ENCODE data around the gene GLI3. TPM values are rescaled to one million over a fixed set of nuclear protein-coding genes. Genes with fewer than 3 reads are reported as not detected.

GLI3 gene
- total and polyA plus RNA-seq, 2 of the 4 experiments (the other 2 are of a cell fraction), result 1.3 to 3.9 TPM

DNA sequence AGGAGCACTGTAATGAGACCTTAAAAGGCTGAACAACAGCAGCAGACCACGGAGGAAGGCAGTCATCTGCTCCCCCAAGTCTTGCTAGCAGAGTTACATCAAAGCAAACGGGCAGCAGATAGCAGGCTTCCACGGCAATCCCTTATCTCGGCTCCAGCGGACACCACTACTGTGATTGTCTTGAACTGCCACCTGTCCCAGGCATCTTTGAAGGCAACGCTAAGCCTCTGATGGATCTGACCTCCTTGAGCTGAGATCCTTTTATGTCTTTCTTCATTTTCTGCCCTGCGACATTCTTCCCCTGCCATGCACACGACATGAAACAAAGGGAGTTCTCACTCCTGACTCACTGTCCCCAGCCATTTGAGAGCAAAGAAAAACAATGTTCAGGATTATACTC lies 111.7 kb downstream of the GLI3 start:
- dilution Hi-C loops (cut with HindIII; ENCODE audit: low sequenced_read_pairs, unreplicated experiment) (no loop called here), in situ Hi-C loops (cut with MboI; ENCODE audit: low sequenced_read_pairs) (no loop called here), intact Hi-C loops (cut with micrococcal nuclease) (no loop called here)
- Histone ChIP-seq H3K4me2 (ENCODE audit: low read depth, low read length) (no peak overlapping the region), H2BK20ac (ENCODE audit: low read depth, low read length) (no peak overlapping the region), H3K4ac (ENCODE audit: low read depth, low read length) (no peak overlapping the region), H3K14ac (replicated peaks; ENCODE audit: low read depth, low read length) (no peak overlapping the region), H4K5ac (ENCODE audit: low read depth, low read length) (no peak overlapping the region), H3K36me3 (ENCODE audit: control insufficient read depth, insufficient read depth, low read length) (peaks cover 2% of the 10 kb centered on the region; the same call in 1 of the 2 replicates), H2BK120ac (ENCODE audit: low read depth, low read length) (no peak overlapping the region), H3K56ac (ENCODE audit: extremely low read depth, insufficient read depth, low read length) (no peak overlapping the region), H3K9me3 (ENCODE audit: control insufficient read depth, insufficient read depth, low read length) (no peaks in the 10 kb centered on the region), H3K4me1 (ENCODE audit: control insufficient read depth, insufficient read depth, low read length) (no peaks in the 10 kb centered on the region), H2BK5ac (ENCODE audit: low read depth, low read length, poor library complexity, severe bottlenecking) (no peak overlapping the region), H3K23ac (ENCODE audit: low read depth, low read length) (no peak overlapping the region; the same call in 1 of the 2 replicates), H2BK15ac (ENCODE audit: low read depth, low read length) (no peak overlapping the region), H3K27ac (ENCODE audit: insufficient read depth, low read length) (no peak overlapping the region), H2AFZ (replicated peaks; ENCODE audit: low read length, poor library complexity) (no peak overlapping the region), H2AK5ac (ENCODE audit: low read depth, low read length) (no peak overlapping the region), H4K8ac (ENCODE audit: low read depth in 2 of 2, low read length in 2 of 2) (no peak overlapping the region), H4K91ac (ENCODE audit: insufficient read depth, low read depth, low read length) (no peak overlapping the region), H3K79me1 (ENCODE audit: low read depth in 1 of 2, low read length in 2 of 2) (peaks cover 4 to 10% of the 10 kb centered on the region in 2 experiments; a peak in 3 of 4 replicates), H3K9me1 (ENCODE audit: insufficient read depth, low read length) (no peaks in the 10 kb centered on the region), H3K9ac (ENCODE audit: low read depth, low read length) (no peak overlapping the region), H4K20me1 (ENCODE audit: insufficient read depth, low read length) (peaks cover 3% of the 10 kb centered on the region; the same call in 1 of the 2 replicates), H3K27me3 (ENCODE audit: control insufficient read depth, insufficient read depth, low read length) (no peaks in the 10 kb centered on the region), H3K4me3 (ENCODE audit: insufficient read depth, low read depth, low read length) (no peak overlapping the region), H2AK9ac (replicated peaks; ENCODE audit: low read depth, low read length, poor library complexity) (no peak overlapping the region), H3K18ac (ENCODE audit: low read depth, low read length) (no peak overlapping the region)
- no TSS peak for BruUV-seq (replicated peaks)
- TF ChIP-seq RAD21 (IDR thresholded peaks at IDR 0.05; ENCODE audit: low read length) (no peak), CHD1 (IDR thresholded peaks at IDR 0.05; ENCODE audit: low read depth, low read length) (no peak), BHLHE40 (IDR thresholded peaks at IDR 0.05; ENCODE audit: low read depth, low read length) (no peak), CEBPB (IDR thresholded peaks at IDR 0.05; ENCODE audit: low read depth, low read length) (no peak), RFX5 (IDR thresholded peaks at IDR 0.05; ENCODE audit: low read depth, low read length) (no peak), MAZ (IDR thresholded peaks at IDR 0.05; ENCODE audit: borderline replicate concordance, low read depth, low read length) (no peak)
- TF ChIP-seq, protein P1, sequence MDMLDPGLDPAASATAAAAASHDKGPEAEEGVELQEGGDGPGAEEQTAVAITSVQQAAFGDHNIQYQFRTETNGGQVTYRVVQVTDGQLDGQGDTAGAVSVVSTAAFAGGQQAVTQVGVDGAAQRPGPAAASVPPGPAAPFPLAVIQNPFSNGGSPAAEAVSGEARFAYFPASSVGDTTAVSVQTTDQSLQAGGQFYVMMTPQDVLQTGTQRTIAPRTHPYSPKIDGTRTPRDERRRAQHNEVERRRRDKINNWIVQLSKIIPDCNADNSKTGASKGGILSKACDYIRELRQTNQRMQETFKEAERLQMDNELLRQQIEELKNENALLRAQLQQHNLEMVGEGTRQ (IDR thresholded peaks at IDR 0.05; ENCODE audit: low read depth, low read length), result no peak
- no peak for ATAC-seq (ENCODE audit: low read depth)
- 69% methylated on average over 6 of the region's 8 CpGs; no CpG with 5 or more reads in 1 of the 2 experiments for WGBS, 2 experiments (ENCODE audit: extremely low coverage in 2 of 2, insufficient read length in 1 of 2)
- CTCF ChIA-PET, result no interaction called here
- POLR2A ChIA-PET (ENCODE audit: unreplicated experiment), result no interaction called here
- DNase-seq, result no peak

Data from IMR-90 (cell line).